H1 (cell line): Measurements from ENCODE around the gene RPS6KA2. TPM values are rescaled to one million over a fixed set of nuclear protein-coding genes. Genes with fewer than 3 reads are reported as not detected.

Experiments
- CTCF ChIA-PET: fragments of 300-600 bp; sonication (Branson Sonifier 250); formaldehyde crosslinking; loops from one replicate; lab custom pipeline; 2021; ENCODE audit not compliant: partially characterized antibody; lab: Charles Lee
- POLR2A ChIA-PET: fragments of 300-600 bp; sonication (Branson Sonifier 250); formaldehyde crosslinking; loops from one replicate; lab custom pipeline; 2021; ENCODE audit warnings: inconsistent platforms; ENCODE audit not compliant: partially characterized antibody; lab: Charles Lee
- DNase-seq, 2 experiments: peaks; one replicate each; pipeline versions ENCODE4 v3.0.0 to v3.0.0-alpha.2; 2010 to 2022; ENCODE audit warnings: low spot score in 2 of 2, low read depth in 1 of 2, mixed read lengths in 1 of 2
- FAIRE-seq: peaks from 2 replicates; lab custom pipeline; 2011; peaks lifted over from hg19 to GRCh38; lab: Jason Lieb, UNC
- H2AFZ ChIP-seq: 2 replicates; pipeline ENCODE4 v1.8.1; 2012; ENCODE audit warnings: low read length, inconsistent platforms
- H2AK5ac ChIP-seq: 2 replicates; pipeline ENCODE4 v1.6.1; 2013; ENCODE audit warnings: low read depth, low read length
- H2BK120ac ChIP-seq: replicated peaks from 2 replicates; pipeline ENCODE3; 2013; ENCODE audit warnings: low read depth, low read length, inconsistent platforms
- H2BK12ac ChIP-seq: 2 replicates; pipeline ENCODE4 v1.6.1; 2013; ENCODE audit warnings: low read depth, low read length
- H2BK15ac ChIP-seq: 2 replicates; pipeline ENCODE4 v1.6.1; 2013; ENCODE audit warnings: low read length
- H2BK20ac ChIP-seq: 2 replicates; pipeline ENCODE4 v1.6.1; 2013; ENCODE audit warnings: low read length
- H2BK5ac ChIP-seq: 2 replicates; pipeline ENCODE4 v1.6.1; 2013; ENCODE audit warnings: low read depth, low read length
- H3K14ac ChIP-seq: 2 replicates; pipeline ENCODE4 v1.6.1; 2013; ENCODE audit warnings: inconsistent platforms; ENCODE audit not compliant: insufficient read length
- H3K18ac ChIP-seq: 2 replicates; pipeline ENCODE4 v1.6.1; 2013; ENCODE audit warnings: low read length; ENCODE audit errors: extremely low read depth
- H3K23ac ChIP-seq: 2 replicates; pipeline ENCODE4 v1.6.1; 2013; ENCODE audit warnings: inconsistent platforms; ENCODE audit not compliant: insufficient read length
- H3K23me2 ChIP-seq: 2 replicates; pipeline ENCODE4 v1.6.1; 2013; ENCODE audit warnings: low read depth, low read length
- H3K27ac ChIP-seq: 2 replicates; pipeline ENCODE4 v1.6.1; 2011; ENCODE audit warnings: low read depth, low read length, inconsistent platforms
- H3K27me3 ChIP-seq, 4 experiments: replicated peaks in 1 of 4; 1 replicate in 1 of 4; 2 replicates in 3 of 4; pipeline versions ENCODE4 v1.6.1 to v1.8.1; 2011 to 2013; ENCODE audit warnings: low read length in 3 of 4, mild to moderate bottlenecking in 3 of 4, inconsistent platforms in 2 of 4, mixed read lengths in 2 of 4, moderate library complexity in 1 of 4; ENCODE audit not compliant: control insufficient read depth in 3 of 4, insufficient read depth in 3 of 4; ENCODE audit errors: extremely low read depth in 1 of 4
- H3K36me3 ChIP-seq, 4 experiments: 2 replicates each; pipeline versions ENCODE4 v1.6.1 to v1.8.1; 2011 to 2013; ENCODE audit warnings: mild to moderate bottlenecking in 4 of 4, low read length in 3 of 4, moderate library complexity in 2 of 4, control low read depth in 1 of 4, inconsistent platforms in 1 of 4; ENCODE audit not compliant: insufficient read depth in 4 of 4, control insufficient read depth in 2 of 4
- H3K4ac ChIP-seq: replicated peaks from 2 replicates; pipeline ENCODE3; 2013; ENCODE audit warnings: low read length, low read depth, mixed read lengths, inconsistent platforms; ENCODE audit not compliant: insufficient read length
- H3K4me1 ChIP-seq, 4 experiments: replicated peaks in 1 of 4; 1 replicate in 1 of 4; 2 replicates in 3 of 4; pipeline versions ENCODE4 v1.6.1 to v1.8.1; 2011 to 2013; ENCODE audit warnings: low read length in 3 of 4, inconsistent platforms in 2 of 4, mixed read lengths in 1 of 4; ENCODE audit not compliant: insufficient read depth in 4 of 4, control insufficient read depth in 3 of 4
- H3K4me2 ChIP-seq, 2 experiments: 2 replicates each; pipeline versions ENCODE4 v1.6.1 to v1.8.1; 2011 to 2013; ENCODE audit warnings: low read depth in 2 of 2, low read length in 2 of 2, control low read depth in 1 of 2, inconsistent platforms in 1 of 2, mild to moderate bottlenecking in 1 of 2; ENCODE audit not compliant: insufficient read depth in 1 of 2
- H3K4me3 ChIP-seq, 4 experiments: fragments of 200-600, 300-600 bp in 1 of 4; sonication (generic), shearing (Covaris generic), sonication (Bioruptor Twin) in 1 of 4; 2 replicates each; pipeline versions ENCODE4 v1.5.1 to v1.8.1; 2011 to 2016; ENCODE audit warnings: low read length in 4 of 4, low read depth in 3 of 4, control low read depth in 2 of 4, inconsistent platforms in 2 of 4, mild to moderate bottlenecking in 2 of 4, mixed read lengths in 1 of 4, moderate library complexity in 1 of 4; ENCODE audit not compliant: insufficient read depth in 2 of 4; ENCODE audit errors: extremely low read depth in 1 of 4
- H3K56ac ChIP-seq: replicated peaks from 2 replicates; pipeline ENCODE3; 2013; ENCODE audit warnings: low read depth, mild to moderate bottlenecking, mixed read lengths, low read length, inconsistent platforms; ENCODE audit not compliant: insufficient read length
- H3K79me1 ChIP-seq: 2 replicates; pipeline ENCODE4 v1.6.1; 2013; ENCODE audit warnings: low read depth, low read length, control low read depth
- H3K79me2 ChIP-seq, 2 experiments: 2 replicates each; pipeline versions ENCODE4 v1.6.1 to v1.8.1; 2012 to 2013; ENCODE audit warnings: low read length in 2 of 2, mild to moderate bottlenecking in 2 of 2, inconsistent platforms in 1 of 2; ENCODE audit not compliant: insufficient read depth in 2 of 2, control insufficient read depth in 1 of 2
- H3K9ac ChIP-seq, 4 experiments: replicated peaks in 1 of 4; 1 replicate in 1 of 4; 2 replicates in 3 of 4; pipeline versions ENCODE4 v1.6.1 to v1.8.1; 2011 to 2013; ENCODE audit warnings: low read depth in 3 of 4, low read length in 3 of 4, control low read depth in 2 of 4, mild to moderate bottlenecking in 2 of 4, moderate library complexity in 2 of 4, inconsistent platforms in 1 of 4; ENCODE audit errors: extremely low read depth in 1 of 4
- H3K9me3 ChIP-seq, 2 experiments: 2 replicates each; pipeline versions ENCODE4 v1.6.1 to v1.8.1; 2012 to 2013; ENCODE audit warnings: mild to moderate bottlenecking in 2 of 2, moderate library complexity in 2 of 2, control low read depth in 1 of 2, inconsistent platforms in 1 of 2, low read depth in 1 of 2, low read length in 1 of 2, mixed read lengths in 1 of 2; ENCODE audit not compliant: insufficient read depth in 2 of 2
- H4K20me1 ChIP-seq, 2 experiments: replicated peaks in 1 of 2; 2 replicates each; pipeline versions ENCODE3 to v1.8.1; 2011 to 2013; ENCODE audit warnings: inconsistent platforms in 2 of 2, low read length in 2 of 2, mild to moderate bottlenecking in 1 of 2; ENCODE audit not compliant: insufficient read depth in 2 of 2, control insufficient read depth in 1 of 2
- H4K5ac ChIP-seq: 2 replicates; pipeline ENCODE4 v1.6.1; 2013; ENCODE audit warnings: low read length, low read depth, mixed read lengths, inconsistent platforms; ENCODE audit not compliant: insufficient read length
- H4K8ac ChIP-seq: 2 replicates; pipeline ENCODE4 v1.8.0; 2013; ENCODE audit warnings: mild to moderate bottlenecking, moderate library complexity, low read length, inconsistent platforms; ENCODE audit not compliant: insufficient read depth; ENCODE audit errors: extremely low read depth
- H4K91ac ChIP-seq: replicated peaks from 2 replicates; pipeline ENCODE3; 2013; ENCODE audit warnings: low read length, mixed read lengths, inconsistent platforms; ENCODE audit not compliant: insufficient read length
- ASH2L ChIP-seq: fragments of 200-600, 300-600 bp; sonication (generic); IDR thresholded peaks from one replicate; pipeline ENCODE4 v1.7.1; 2017; ENCODE audit warnings: low read length
- ATF2 ChIP-seq: IDR thresholded peaks from 2 replicates; pipeline ENCODE4 v1.6.1; 2012; ENCODE audit warnings: low read length, inconsistent platforms
- EZH2 ChIP-seq: fragments of 200-600 bp; sonication (generic); IDR thresholded peaks from 2 replicates; pipeline ENCODE4 v1.7.1; 2012; ENCODE audit warnings: low read depth, mild to moderate bottlenecking, moderate library complexity, low read length, inconsistent platforms; ENCODE audit not compliant: severe bottlenecking
- GTF2F1 ChIP-seq: IDR thresholded peaks from 2 replicates; pipeline ENCODE4 v1.6.1; 2012; ENCODE audit warnings: low read depth, low read length, improper control_type of control experiment, borderline replicate concordance
- KDM4A ChIP-seq: IDR thresholded peaks from one replicate; pipeline ENCODE4 v1.7.1; 2012; ENCODE audit warnings: low read depth, mild to moderate bottlenecking, moderate library complexity, low read length, inconsistent platforms; ENCODE audit not compliant: severe bottlenecking
- MAFK ChIP-seq: IDR thresholded peaks from 2 replicates; pipeline ENCODE4 v1.6.1; 2012; ENCODE audit warnings: low read depth, mild to moderate bottlenecking, improper control_type of control experiment, low read length
- NANOG ChIP-seq: IDR thresholded peaks from 2 replicates; pipeline ENCODE4 v1.6.1; 2011; ENCODE audit warnings: low read length, low read depth, mild to moderate bottlenecking, inconsistent platforms; ENCODE audit not compliant: insufficient read depth, poor library complexity, severe bottlenecking
- POLR2A ChIP-seq, 2 experiments: IDR thresholded peaks; 1 replicate in 1 of 2; 2 replicates in 1 of 2; pipeline ENCODE4 v1.6.1; 2011; ENCODE audit warnings: low read depth in 2 of 2, low read length in 2 of 2, mild to moderate bottlenecking in 2 of 2; ENCODE audit errors: control extremely low read depth in 1 of 2
- SRF ChIP-seq: IDR thresholded peaks from 2 replicates; pipeline ENCODE4 v1.6.1; 2011; ENCODE audit warnings: mild to moderate bottlenecking, low read depth, low read length, moderate library complexity
- WGBS, 2 experiments: shearing (Covaris generic) in 1 of 2; methylation state at CpG; one replicate each; pipeline versions ENCODE4 v1.1.6 to v1.1.7; 2013 to 2015; ENCODE audit warnings: low lambda C conversion rate in 2 of 2, mixed read lengths in 2 of 2, inconsistent platforms in 1 of 2, low coverage in 1 of 2, missing lambda C conversion rate in 1 of 2; ENCODE audit not compliant: insufficient replicate concordance in 2 of 2, insufficient coverage in 1 of 2, insufficient read length in 1 of 2; ENCODE audit errors: extremely low coverage in 1 of 2, missing lambda C conversion rate in 1 of 2; 5-methylcytosine and 5-hydroxymethylcytosine counted together
- polyA plus RNA-seq, 7 experiments: library from polyadenylated mRNA; depleted of rRNA in 3 of 7; stranded (reverse) in 5 of 7; unstranded in 2 of 7; fragments of >200 nt in 5 of 7; fragments of 200-250 nt in 2 of 7; gene quantifications; 1 replicate in 5 of 7; 2 replicates in 1 of 7; 4 replicates in 1 of 7; pipeline versions ENCODE4 v1.2.1 to v1.2.3, GENCODE V29; 2011 to 2013; ENCODE audit warnings: missing spikeins in 2 of 7, mixed read lengths in 2 of 7
- total RNA-seq: library from RNA; stranded (reverse); fragmentation: NEBNext Ultra II Directional; extraction: Animal tissue kit (Norgen Biotek cat#: 25700); gene quantifications from 2 replicates; pipeline ENCODE4 v1.2.1, GENCODE V29; 2021
- TF ChIP-seq, protein P1 (sequence below): IDR thresholded peaks from 2 replicates; pipeline ENCODE4 v1.6.1; 2011; ENCODE audit warnings: low read depth, mild to moderate bottlenecking, low read length; ENCODE audit not compliant: insufficient read depth

The RPS6KA2 gene
- total and polyA plus RNA-seq, 2 of the 8 experiments (the other 6 are each of a cell fraction or from before 2014, with no cell fraction given) = 8.8 to 25.7 TPM

GRCh38 chr6:166477647-166478365, 149.2 kb downstream of the RPS6KA2 start:
- CTCF ChIA-PET = interaction anchor here (2.3 kb wide), 1 partner anchor 12 kb away, joined by 8 read pairs; no protein-coding TSS in a partner anchor
- FAIRE-seq = no peak
- no peaks in the 10 kb centered on the region for H3K79me2 ChIP-seq
- no peak for TF ChIP-seq KDM4A
- TF ChIP-seq GTF2F1 = no peak
- no peak for TF ChIP-seq SRF
- TF ChIP-seq NANOG = no peak
- no peak for TF ChIP-seq MAFK
- TF ChIP-seq ATF2 = no peak
- TF ChIP-seq, protein P1, sequence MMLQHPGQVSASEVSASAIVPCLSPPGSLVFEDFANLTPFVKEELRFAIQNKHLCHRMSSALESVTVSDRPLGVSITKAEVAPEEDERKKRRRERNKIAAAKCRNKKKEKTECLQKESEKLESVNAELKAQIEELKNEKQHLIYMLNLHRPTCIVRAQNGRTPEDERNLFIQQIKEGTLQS = no peak
- TF ChIP-seq EZH2 = no peak
- no peak for TF ChIP-seq ASH2L
- no peak for TF ChIP-seq POLR2A (IDR thresholded peaks at IDR 0.05; ENCODE audit: control extremely low read depth in 1 of 2, low read depth in 2 of 2, low read length in 2 of 2)

More at GRCh38 chr6:166477647-166478365, 149.2 kb downstream of the RPS6KA2 start:
- DNase-seq = no peak
- H3K27ac ChIP-seq = no peak overlapping the region
- H3K4me3 ChIP-seq = no peak overlapping the region
- no peak overlapping the region for H4K5ac ChIP-seq
- H3K56ac ChIP-seq = no peak overlapping the region
- H2BK12ac ChIP-seq = no peak overlapping the region
- H4K8ac ChIP-seq = peak overlapping the region; percentile 69; the same call in 1 of the 2 replicates
- no peak overlapping the region for H3K4me2 ChIP-seq
- no peak overlapping the region for H2BK20ac ChIP-seq
- no peak overlapping the region for H2BK120ac ChIP-seq
- H3K23me2 ChIP-seq = no peaks in the 10 kb centered on the region
- no peak overlapping the region for H3K9ac ChIP-seq
- WGBS, 2 experiments = 92% methylated on average over 21 of the region's 21 CpGs; no CpG with 5 or more reads in 1 of the 2 experiments
- H3K36me3 ChIP-seq = no peaks in the 10 kb centered on the region
- H4K20me1 ChIP-seq = no peaks in the 10 kb centered on the region
- no peak overlapping the region for H3K14ac ChIP-seq
- H3K9me3 ChIP-seq = no peaks in the 10 kb centered on the region
- no peak overlapping the region for H2AK5ac ChIP-seq
- no peaks in the 10 kb centered on the region; a peak in 1 of 7 replicates for H3K4me1 ChIP-seq
- no peak overlapping the region for H3K4ac ChIP-seq
- H2AFZ ChIP-seq = no peak overlapping the region
- no peak overlapping the region for H3K18ac ChIP-seq
- no peaks in the 10 kb centered on the region for H3K79me1 ChIP-seq
- H3K23ac ChIP-seq = no peak overlapping the region
- H2BK5ac ChIP-seq = no peak overlapping the region; the same call in 1 of the 2 replicates
- H4K91ac ChIP-seq = no peak overlapping the region
- POLR2A ChIA-PET = no interaction called here
- H3K27me3 ChIP-seq = no peaks in the 10 kb centered on the region
- H2BK15ac ChIP-seq = no peak overlapping the region
